Islet precursor cell (in vitro differentiated cells): ENCODE measurements around the gene FPGS.

Experiments
- DNase-seq: peaks from one replicate; pipeline ENCODE4 v3.0.0-alpha.2; 2018

FPGS gene

GRCh38 chr9:127790094-127790855, 12.4 kb upstream of the FPGS start:
- no peak for DNase-seq

DNA sequence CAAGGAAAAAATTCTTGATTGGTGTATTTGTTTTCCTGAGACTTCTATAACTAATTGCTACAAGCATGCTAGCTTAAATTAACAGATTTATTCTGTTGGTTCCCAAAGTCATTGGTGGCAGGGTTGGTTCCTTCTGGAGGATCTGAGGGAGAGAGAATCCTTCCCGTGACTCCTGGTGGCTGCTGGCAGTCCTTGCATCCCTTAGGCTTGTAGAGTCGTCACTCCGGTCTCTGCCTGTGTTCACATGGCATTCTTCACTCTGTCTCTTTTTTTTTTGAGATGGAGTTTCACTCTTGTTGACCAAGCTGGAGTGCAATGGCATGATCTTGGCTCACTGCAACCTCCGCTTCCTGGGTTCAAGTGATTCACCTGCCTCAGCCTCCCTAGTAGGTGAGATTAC, 11.6 kb upstream of the FPGS start:
- no peak for DNase-seq

DNA sequence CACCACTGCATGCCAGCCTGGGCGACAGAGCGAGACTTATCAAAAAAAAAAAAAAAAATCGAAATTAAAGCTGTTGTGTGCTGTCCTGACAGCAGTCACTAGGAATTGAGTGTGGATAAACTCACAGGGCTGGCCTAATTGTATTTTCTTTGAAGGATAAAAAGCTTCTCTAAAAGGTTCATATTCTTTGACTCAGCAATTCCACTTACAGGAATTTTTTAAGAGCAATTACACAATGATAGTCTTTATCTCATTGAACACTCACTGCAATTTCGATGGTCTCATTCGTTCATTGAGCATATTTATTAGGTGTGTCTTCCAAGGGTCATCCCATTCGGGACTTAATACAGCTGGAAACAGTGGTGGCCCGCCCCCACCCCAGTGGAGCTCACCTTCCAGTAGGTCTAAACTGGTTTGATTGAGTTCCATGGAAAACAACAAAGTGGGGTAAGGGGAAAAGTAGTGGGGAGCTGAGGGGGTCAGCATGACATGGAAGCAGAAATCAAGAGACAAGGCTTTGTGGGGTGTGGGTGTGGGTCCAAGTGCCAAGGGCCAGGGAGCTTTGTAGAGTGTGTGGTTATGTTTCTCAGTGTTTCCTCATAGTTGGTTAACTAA, 10.2 kb upstream of the FPGS start:
- DNase-seq = no peak

DNA sequence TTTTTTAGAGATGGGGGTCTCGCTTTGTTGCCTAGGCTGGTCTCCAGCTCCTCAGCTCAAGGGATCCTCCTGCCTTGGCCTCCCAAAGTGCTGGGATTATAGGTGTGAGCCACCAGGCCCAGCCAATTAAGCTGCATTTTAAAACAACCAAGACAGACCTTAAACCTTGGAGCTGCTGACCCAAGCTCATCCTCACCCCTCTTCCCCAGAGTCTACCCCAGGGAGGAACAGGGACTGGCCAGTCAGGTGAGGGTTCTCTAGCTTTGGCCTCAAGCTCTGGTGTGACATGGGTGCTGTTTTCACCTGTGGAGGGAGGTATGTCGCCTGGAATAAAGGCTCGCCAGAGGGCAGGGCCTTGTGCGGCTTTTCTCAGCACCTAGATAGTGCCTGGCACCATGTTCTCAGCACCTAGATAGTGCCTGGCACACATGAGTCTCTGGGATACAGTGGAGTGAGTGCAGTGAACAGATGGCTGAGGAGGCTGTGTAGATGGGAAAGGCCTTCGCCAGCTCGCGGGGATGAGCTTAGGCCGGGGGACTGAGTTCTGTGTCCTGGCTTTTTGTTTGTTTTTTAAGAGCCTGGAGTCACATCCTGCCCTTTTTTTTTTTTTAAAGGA, 9.5 kb upstream of the FPGS start:
- DNase-seq = no peak

DNA sequence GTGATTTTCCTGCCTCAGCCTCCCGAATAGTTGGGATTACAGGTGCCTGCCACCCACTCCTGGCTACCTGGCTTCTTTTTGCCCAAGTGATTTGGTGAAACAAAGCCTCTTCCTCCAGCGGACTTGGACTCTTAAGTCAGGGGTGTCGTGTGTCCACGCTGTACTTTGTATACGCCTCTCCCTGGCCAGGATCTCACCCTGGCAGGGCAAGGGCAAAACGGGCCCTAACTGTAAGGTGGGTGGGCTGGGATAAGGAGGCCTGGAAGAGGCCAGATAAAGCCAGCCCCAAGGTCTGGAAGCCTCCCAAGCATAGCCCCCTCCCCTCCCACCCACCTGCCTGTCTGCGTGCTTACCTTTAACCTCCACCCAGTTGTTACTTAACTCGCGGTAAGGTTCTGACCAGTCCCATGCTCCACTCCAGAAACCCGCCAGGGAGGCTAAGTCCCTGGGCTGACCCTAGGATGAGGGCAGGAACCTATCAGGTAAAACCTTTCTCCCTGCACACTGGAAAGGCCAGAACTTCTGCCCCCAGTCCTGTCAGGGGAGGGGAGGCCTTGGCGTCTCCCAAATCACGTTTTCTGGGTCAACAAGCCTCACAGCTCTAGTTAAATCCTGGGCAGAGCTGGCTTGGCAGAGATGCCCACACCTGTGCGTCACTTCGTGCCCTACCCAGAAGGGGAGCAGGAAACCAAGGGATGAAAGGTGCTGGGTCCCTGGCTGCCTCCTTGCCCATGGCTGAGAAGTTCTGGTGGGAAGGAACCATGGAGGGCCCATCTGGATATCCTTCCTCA, 8.5 kb upstream of the FPGS start:
- DNase-seq = no peak

DNA sequence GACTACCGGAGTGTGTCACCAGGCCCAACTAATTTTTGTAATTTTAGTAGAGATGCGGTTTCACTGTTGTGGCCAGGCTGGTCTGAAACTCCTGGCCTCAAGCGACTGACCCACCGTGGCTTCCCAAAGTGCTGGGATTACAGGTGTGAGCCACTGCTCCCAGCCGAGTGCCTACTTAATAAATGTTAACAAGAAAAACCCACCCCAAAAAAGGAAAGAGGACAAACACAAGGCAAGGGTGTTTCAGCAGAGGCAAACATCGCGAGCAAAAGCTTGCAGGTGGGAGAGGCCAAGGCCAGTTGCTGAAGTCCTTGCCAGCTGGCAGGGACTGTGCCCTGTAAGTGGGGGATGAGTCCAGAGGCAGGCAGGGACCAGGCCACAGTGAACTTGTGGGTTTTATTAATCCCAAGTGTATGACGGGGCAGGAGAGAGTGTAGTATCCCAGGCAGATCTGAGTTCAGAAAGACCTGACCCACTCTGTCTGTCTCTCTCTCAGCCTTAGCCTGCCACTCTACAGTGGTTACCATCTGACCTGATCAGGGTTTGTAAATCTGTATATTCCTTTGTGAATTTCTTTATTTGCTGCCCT, 6.4 kb upstream of the FPGS start:
- no peak for DNase-seq

DNA sequence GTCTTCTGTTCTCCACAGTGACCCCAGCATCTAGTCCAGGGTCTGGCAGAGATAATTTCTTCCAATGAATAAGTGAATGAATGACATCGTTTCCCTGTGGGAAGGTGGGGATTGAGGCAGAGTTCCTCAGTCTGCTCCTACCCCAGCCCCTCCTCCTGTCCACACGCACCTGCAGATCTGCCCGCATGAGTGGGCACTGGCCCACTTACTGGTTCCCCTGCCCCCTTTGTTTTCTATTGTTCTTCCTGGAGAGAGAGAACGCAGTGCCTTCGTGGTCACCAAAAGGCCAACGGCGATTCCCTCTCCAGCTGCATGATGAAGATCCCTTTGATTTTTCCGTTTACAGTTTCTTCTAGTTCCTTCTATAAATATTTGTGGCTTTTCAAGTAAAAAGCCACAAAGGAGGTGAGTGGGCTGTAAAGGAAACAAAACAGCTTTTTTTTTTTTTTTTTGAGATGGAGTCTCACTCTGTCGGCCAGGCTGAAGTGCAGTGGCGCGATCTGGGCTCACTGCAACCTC, 5.8 kb upstream of the FPGS start:
- no peak for DNase-seq

GRCh38 chr9:127801955-127802575, 617 bp upstream of the FPGS start:
- peak; percentile 48 for DNase-seq

- no peak for DNase-seq
Observed at GRCh38 chr9:127803507-127804352, 1.0 kb downstream of the FPGS start.

GRCh38 chr9:127805620-127806019, 2.9 kb downstream of the FPGS start:
- DNase-seq = peak; percentile 82

GRCh38 chr9:127806871-127807270, 4.2 kb downstream of the FPGS start:
- no peak for DNase-seq

DNA sequence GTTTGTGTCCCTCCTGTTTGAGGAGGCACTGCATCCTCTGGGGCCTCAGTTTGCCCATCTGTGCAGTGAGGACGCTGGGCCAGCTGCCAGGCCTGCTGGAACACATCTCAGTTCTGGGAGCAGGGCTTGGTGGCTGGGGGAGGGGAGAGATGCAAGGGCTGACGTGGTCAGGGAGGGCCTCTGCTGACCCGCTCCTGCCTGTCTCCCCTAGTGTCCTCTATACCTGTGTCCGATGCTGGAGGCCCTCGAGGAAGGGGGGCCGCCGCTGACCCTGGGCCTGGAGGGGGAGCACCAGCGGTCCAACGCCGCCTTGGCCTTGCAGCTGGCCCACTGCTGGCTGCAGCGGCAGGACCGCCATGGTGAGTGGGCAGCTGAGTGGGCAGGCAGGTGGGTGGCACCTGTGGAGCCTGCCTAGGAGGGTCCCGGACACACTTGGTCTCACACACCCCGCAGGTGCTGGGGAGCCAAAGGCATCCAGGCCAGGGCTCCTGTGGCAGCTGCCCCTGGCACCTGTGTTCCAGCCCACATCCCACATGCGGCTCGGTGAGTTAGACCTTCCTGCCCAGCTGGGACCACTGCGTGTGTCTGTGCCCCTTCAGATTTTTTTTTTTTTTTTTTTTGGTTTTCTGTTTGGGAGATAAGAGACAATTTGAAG, 5.8 kb downstream of the FPGS start:
- no peak for DNase-seq

DNA sequence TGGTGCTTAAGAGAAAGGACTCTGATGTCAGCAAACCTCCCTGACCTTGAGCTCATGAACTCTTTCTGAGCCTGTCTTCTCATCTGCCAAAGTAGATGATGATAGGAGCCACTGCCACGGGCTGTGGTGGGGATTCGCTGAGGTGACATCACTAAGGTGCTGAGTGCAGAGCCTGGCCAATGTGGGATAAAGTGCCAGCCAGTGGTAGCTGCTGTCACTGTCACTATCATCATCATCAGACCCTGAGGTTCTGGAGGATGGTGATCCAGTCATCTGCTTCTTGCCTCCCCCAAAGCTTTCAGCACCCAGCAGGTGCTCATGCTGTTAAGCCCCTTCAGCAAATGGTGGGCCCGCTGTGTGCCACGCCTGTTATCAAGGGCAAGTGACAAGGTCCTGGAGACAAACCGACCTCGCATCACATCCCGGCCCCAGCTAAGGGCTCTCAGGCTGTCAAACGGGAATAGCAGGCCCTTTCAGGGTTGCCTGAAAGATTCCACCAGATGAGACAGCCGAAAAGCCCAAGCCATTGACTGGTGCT, 6.4 kb downstream of the FPGS start:
- peak; percentile 55 for DNase-seq

DNA sequence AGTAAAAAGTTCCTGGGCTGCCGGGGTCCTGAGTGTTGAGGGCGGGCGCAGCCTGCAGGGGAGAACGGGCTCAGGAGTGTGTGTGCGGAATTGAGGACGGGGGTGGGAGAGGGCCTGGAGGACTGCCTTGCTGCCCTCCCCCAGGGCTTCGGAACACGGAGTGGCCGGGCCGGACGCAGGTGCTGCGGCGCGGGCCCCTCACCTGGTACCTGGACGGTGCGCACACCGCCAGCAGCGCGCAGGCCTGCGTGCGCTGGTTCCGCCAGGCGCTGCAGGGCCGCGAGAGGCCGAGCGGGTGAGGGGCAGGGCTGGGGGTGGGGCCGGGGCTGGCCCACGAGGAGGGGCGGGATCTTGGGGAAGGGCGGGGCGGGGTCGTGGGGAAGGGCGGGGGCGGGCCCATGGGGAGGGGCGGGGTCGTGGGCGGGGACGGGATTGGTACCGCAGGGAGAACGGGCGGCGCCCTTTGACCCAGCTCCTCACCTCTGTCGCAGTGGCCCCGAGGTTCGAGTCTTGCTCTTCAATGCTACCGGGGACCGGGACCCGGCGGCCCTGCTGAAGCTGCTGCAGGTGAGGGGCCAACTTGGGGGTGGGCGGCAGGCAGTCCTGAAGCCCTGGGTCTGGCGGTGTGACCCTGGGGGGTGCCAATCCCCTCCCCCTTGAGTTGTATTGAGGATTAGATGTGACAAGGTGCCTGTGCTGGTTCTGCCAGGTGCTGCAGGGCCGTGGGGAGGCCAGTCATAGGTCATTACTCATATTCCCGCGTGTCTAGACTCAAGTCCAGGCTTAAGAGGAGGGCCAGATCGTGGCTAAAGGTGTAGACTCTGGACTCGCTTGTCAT, 7.1 kb downstream of the FPGS start:
- peak; percentile 87 for DNase-seq

DNA sequence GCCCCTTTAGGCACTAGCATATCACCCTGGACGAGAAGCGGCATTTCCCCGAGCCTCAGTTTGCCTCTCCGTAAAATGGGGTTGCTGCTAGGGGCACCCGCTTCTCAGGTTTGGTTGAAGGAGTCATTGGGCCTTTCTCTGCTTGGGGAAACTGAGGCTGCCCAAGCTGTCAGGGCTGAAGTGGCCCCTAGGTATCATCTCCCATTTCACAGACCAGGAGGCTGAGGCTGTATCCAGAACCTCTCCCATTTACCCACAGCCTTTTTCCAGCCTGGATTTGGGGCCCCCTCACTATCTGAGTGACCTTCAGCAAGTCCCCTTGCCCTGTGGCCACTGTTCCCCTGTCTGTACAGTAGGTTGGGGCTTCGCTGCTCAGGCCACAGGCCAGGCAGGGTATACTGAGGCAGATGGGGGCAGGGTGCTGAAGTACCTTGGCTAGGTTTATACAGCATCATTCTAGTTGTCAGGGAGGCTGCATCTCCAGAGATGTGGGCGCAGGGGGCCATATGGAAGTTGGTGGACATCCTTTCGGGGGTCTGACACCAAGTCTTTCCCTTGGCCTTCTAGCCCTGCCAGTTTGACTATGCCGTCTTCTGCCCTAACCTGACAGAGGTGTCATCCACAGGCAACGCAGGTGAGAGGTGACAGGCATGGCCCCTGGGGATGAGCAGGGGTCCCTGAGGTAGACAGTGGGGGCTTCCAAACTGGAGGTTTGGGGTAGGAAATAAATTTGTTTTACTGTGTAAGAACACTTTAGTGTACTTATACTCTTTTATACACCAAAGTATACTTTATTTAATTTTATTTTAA, 7.9 kb downstream of the FPGS start:
- no peak for DNase-seq

- no peak for DNase-seq
Observed at GRCh38 chr9:127812011-127812410, 9.3 kb downstream of the FPGS start.

GRCh38 chr9:127812936-127813675, 10.4 kb downstream of the FPGS start:
- DNase-seq = no peak

GRCh38 chr9:127813686-127814226, 11.1 kb downstream of the FPGS start:
- DNase-seq = no peak
